ENCODE results near the gene CDC7. TPM values are rescaled to one million over a fixed set of nuclear protein-coding genes. Genes with fewer than 3 reads are reported as not detected.

CDC7 gene
- total and polyA plus RNA-seq, 9 of the 15 experiments (the other 6 are each of a cell fraction or from before 2014, with no cell fraction given) = 22.3 to 66.8 (median 44.2) TPM

DNA sequence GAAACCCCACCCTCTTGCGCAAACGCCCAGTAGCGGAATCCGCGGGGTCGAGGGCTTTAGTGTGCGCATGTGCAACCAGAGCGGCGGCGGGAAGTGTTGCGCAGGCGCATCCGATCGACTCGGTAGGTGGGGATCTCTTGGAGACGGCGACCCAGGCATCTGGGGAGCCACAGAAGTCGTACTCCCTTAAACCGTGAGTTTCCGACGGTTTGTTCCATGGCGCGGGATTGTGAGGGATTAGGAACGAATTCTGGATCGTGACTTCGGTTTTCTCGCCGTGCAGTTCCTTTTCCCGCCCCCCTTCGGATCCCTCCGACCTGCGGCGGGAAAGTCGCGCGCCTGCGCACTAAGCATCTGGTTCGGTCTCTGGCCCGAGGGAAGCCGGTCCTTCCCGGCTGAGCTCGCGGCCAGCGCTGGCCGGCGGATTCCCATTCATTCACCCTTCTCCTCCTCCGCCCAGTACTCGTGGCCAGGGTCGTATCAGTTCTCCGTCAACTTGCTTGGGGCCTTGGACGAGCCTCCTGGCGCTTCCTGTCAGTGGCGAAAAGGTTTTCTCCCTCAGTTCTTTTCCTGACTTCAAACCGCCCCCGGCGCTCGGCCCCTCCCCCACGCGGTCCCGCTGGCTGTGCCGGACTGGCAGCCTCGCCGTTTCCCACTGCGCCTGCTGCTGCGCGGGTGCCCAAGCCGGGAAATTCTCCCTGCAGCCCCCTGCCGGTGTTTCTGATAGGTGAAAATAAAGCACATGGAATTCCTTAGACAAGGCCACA, at the start of gene CDC7 (continued):
- TF ChIP-seq, protein P1, sequence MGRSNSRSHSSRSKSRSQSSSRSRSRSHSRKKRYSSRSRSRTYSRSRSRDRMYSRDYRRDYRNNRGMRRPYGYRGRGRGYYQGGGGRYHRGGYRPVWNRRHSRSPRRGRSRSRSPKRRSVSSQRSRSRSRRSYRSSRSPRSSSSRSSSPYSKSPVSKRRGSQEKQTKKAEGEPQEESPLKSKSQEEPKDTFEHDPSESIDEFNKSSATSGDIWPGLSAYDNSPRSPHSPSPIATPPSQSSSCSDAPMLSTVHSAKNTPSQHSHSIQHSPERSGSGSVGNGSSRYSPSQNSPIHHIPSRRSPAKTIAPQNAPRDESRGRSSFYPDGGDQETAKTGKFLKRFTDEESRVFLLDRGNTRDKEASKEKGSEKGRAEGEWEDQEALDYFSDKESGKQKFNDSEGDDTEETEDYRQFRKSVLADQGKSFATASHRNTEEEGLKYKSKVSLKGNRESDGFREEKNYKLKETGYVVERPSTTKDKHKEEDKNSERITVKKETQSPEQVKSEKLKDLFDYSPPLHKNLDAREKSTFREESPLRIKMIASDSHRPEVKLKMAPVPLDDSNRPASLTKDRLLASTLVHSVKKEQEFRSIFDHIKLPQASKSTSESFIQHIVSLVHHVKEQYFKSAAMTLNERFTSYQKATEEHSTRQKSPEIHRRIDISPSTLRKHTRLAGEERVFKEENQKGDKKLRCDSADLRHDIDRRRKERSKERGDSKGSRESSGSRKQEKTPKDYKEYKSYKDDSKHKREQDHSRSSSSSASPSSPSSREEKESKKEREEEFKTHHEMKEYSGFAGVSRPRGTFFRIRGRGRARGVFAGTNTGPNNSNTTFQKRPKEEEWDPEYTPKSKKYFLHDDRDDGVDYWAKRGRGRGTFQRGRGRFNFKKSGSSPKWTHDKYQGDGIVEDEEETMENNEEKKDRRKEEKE (IDR thresholded peaks at IDR 0.05; ENCODE audit: borderline replicate concordance in 1 of 2, control insufficient read depth in 1 of 2, low read depth in 2 of 2, low read length in 1 of 2) = 0 out of 4 replicates have a peak, but pooled peaks of 1 of the 2 experiments have one; percentile 16
- 0 out of 2 replicates have a peak, but pooled peaks have one; percentile 23 for TF ChIP-seq ZBTB17 (CRISPR knock-in tag; IDR thresholded peaks at IDR 0.05)
- peak; percentile 54 for TF ChIP-seq PML (IDR thresholded peaks at IDR 0.05; ENCODE audit: low read length)
- TF ChIP-seq, protein P2, sequence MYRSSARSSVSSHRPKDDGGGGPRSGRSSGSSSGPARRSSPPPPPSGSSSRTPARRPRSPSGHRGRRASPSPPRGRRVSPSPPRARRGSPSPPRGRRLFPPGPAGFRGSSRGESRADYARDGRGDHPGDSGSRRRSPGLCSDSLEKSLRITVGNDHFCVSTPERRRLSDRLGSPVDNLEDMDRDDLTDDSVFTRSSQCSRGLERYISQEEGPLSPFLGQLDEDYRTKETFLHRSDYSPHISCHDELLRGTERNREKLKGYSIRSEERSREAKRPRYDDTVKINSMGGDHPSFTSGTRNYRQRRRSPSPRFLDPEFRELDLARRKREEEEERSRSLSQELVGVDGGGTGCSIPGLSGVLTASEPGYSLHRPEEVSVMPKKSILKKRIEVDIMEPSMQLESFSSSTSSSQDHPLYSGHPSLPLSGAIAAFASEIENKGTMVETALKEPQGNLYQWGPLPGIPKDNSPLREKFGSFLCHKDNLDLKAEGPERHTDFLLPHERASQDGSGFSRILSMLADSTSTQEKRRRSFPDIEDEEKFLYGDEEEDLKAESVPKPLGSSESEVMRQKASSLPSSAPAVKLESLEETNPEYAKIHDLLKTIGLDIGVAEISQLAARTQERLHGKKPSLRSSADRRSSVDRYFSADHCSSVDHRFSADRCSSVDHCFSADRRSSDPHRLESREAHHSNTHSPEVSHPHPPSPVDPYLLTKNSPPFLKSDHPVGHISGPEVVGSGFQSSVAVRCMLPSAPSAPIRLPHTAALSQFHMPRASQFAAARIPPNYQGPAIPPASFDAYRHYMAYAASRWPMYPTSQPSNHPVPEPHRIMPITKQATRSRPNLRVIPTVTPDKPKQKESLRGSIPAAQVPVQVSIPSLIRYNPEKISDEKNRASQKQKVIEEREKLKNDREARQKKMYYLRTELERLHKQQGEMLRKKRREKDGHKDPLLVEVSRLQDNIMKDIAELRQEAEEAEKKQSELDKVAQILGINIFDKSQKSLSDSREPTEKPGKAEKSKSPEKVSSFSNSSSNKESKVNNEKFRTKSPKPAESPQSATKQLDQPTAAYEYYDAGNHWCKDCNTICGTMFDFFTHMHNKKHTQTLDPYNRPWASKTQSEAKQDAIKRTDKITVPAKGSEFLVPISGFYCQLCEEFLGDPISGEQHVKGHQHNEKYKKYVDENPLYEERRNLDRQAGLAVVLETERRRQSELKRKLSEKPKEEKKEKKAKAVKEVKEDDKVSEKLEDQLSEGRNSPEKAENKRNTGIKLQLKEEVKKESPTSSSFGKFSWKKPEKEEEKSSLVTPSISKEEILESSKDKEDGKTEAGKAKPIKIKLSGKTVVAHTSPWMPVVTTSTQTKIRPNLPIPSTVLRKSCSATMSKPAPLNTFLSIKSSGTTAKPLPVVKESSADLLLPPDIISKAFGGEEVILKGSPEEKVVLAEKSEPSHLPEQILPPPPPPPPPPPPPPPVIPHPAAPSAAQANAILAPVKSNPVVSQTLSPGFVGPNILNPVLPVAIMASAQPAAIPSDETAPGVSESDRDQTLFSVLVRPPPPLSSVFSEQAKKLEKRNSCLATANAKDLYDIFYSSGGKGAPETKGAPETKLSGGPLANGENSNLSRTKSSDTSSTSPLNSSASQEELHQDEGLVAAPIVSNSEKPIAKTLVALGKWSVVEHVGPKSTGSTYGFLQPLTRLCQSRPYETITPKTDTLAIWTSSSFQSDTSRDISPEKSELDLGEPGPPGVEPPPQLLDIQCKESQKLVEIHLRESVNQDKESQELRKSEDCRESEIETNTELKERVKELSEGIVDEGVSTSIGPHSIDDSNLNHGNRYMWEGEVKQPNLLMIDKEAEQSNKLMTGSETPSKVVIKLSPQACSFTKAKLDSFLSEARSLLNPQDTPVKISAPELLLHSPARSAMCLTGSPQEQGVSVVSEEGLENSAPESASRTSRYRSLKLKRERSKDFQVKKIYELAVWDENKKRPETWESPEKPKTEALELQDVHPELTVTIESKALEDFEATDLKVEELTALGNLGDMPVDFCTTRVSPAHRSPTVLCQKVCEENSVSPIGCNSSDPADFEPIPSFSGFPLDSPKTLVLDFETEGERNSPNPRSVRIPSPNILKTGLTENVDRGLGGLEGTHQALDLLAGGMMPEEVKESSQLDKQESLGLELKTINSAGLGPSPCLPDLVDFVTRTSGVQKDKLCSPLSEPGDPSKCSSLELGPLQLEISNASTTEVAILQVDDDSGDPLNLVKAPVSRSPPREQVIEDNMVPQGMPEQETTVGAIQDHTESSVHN (IDR thresholded peaks at IDR 0.05; ENCODE audit: borderline replicate concordance in 1 of 2, low read depth in 1 of 2) = peak in 1 of 2 experiments; percentile 48; a peak in 1 of 4 replicates
- peak; percentile 49; the same call in 1 of the 2 replicates for TF ChIP-seq MXI1 (IDR thresholded peaks at IDR 0.05; ENCODE audit: low read depth, low read length)
- no peak for TF ChIP-seq TCF7 (IDR thresholded peaks at IDR 0.05; ENCODE audit: borderline replicate concordance)
- TF ChIP-seq NONO (IDR thresholded peaks at IDR 0.05; ENCODE audit: low read depth in 2 of 2, low read length in 1 of 2) = peak in 1 of 2 experiments; percentile 71; a peak in 2 of 4 replicates
- no peak for TF ChIP-seq CCAR2 (IDR thresholded peaks at IDR 0.05; ENCODE audit: low read depth, low read length)
- peak; percentile 41; the same call in 1 of the 2 replicates for TF ChIP-seq CREM (IDR thresholded peaks at IDR 0.05; ENCODE audit: low read depth)
- TF ChIP-seq SIN3B (IDR thresholded peaks at IDR 0.05; ENCODE audit: low read depth) = peak; percentile 25; the same call in 1 of the 2 replicates
